Measurements from ENCODE around the gene VPS37B.
"Not testable (repeated sequence)": the region's sequence is repeated elsewhere in the genome, so short reads cannot be mapped to it uniquely, and the experiment has no call there.

The VPS37B gene

GRCh38 chr12:122905258-122905657 is 9.3 kb upstream of the VPS37B start:
- not testable (repeated sequence) for DNase-seq

GRCh38 chr12:122903693-122904034 is 7.7 kb upstream of the VPS37B start:
- DNase-seq, result no peak

GRCh38 chr12:122902854-122903692 is 7.1 kb upstream of the VPS37B start:
- no peak for DNase-seq

- DNase-seq, result no peak
These were observed 4.0 kb upstream of the VPS37B start for GRCh38 chr12:122899887-122900286.

GRCh38 chr12:122896662-122897061 is 738 bp upstream of the VPS37B start:
- no peak for DNase-seq

GRCh38 chr12:122895320-122895703 is 612 bp downstream of the VPS37B start:
- no peak for DNase-seq

GRCh38 chr12:122894193-122895121 is 1.5 kb downstream of the VPS37B start:
- peak; percentile 49 for DNase-seq

GRCh38 chr12:122893208-122894153 is 2.4 kb downstream of the VPS37B start:
- no peak for DNase-seq

GRCh38 chr12:122892724-122893123 is 3.2 kb downstream of the VPS37B start:
- DNase-seq, result not testable (repeated sequence)

- DNase-seq, result no peak
These were observed 4.0 kb downstream of the VPS37B start for GRCh38 chr12:122891661-122892525.

- no peak for DNase-seq
These were observed 6.0 kb downstream of the VPS37B start for GRCh38 chr12:122889761-122890520.

- peak; percentile 67 for DNase-seq
These were observed 7.6 kb downstream of the VPS37B start for GRCh38 chr12:122888232-122888752.

- no peak for DNase-seq
These were observed 8.1 kb downstream of the VPS37B start for GRCh38 chr12:122887819-122888212.

GRCh38 chr12:122886851-122887818 is 8.8 kb downstream of the VPS37B start:
- peak; percentile 80 for DNase-seq

GRCh38 chr12:122886161-122886560 is 9.8 kb downstream of the VPS37B start:
- no peak for DNase-seq

GRCh38 chr12:122884860-122885259 is 11.1 kb downstream of the VPS37B start:
- no peak for DNase-seq

- DNase-seq, result no peak
These were observed 11.7 kb downstream of the VPS37B start for GRCh38 chr12:122884091-122884826.

- peak; percentile 53 for DNase-seq
These were observed 12.9 kb downstream of the VPS37B start for GRCh38 chr12:122882908-122883558.

Data from activated CD4-positive, alpha-beta T cell treated with anti-CD3 and anti-CD28 coated beads, Interleukin-2, amount 50 U/mL, for 16 hours (primary cell).